Right lobe of liver (tissue), 4 donors: Measurements from ENCODE around the gene ZSCAN21.

Experiments
- POLR2A ChIP-seq: fragments of 450-650 bp; IDR thresholded peaks from one replicate; pipeline ENCODE4 v1.6.1; 2017; ENCODE audit warnings: antibody characterized with exemption, mild to moderate bottlenecking
- TF ChIP-seq, protein P1 (sequence below), 4 donors: fragments of 200-600 bp in 3 of 4; fragments of 450-650 bp in 1 of 4; IDR thresholded peaks; one replicate each; pipeline versions ENCODE4 v1.5.1 to v1.8.0; 2016 to 2022; ENCODE audit warnings: antibody characterized with exemption in 4 of 4, mild to moderate bottlenecking in 2 of 4
- donor health status: DM: no; HTN: no; CAD: no.
- donor health status: DM: no; HTN: no; CAD: no.
- donor health status: DM: no; HTN: yes; CAD: no.

- TF ChIP-seq, protein P1, sequence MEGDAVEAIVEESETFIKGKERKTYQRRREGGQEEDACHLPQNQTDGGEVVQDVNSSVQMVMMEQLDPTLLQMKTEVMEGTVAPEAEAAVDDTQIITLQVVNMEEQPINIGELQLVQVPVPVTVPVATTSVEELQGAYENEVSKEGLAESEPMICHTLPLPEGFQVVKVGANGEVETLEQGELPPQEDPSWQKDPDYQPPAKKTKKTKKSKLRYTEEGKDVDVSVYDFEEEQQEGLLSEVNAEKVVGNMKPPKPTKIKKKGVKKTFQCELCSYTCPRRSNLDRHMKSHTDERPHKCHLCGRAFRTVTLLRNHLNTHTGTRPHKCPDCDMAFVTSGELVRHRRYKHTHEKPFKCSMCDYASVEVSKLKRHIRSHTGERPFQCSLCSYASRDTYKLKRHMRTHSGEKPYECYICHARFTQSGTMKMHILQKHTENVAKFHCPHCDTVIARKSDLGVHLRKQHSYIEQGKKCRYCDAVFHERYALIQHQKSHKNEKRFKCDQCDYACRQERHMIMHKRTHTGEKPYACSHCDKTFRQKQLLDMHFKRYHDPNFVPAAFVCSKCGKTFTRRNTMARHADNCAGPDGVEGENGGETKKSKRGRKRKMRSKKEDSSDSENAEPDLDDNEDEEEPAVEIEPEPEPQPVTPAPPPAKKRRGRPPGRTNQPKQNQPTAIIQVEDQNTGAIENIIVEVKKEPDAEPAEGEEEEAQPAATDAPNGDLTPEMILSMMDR (IDR thresholded peaks at IDR 0.05): no peak
- no peak for TF ChIP-seq POLR2A
Observed at GRCh38 chr7:100105534-100105933, 56.0 kb downstream of the ZSCAN21 start.
